Measurements from ENCODE around the gene MRC2.

MRC2 gene

GRCh38 chr17:62615503-62615902 is 12.0 kb upstream of the MRC2 start:
- no peak for DNase-seq

GRCh38 chr17:62616993-62617893 is 10.2 kb upstream of the MRC2 start:
- no peak for DNase-seq

GRCh38 chr17:62617894-62618472 is 9.5 kb upstream of the MRC2 start:
- DNase-seq: no peak

GRCh38 chr17:62618647-62619416 is 8.6 kb upstream of the MRC2 start:
- no peak for DNase-seq

- DNase-seq: no peak
Observed at GRCh38 chr17:62619417-62620155, 7.9 kb upstream of the MRC2 start.

- DNase-seq: no peak
Observed at GRCh38 chr17:62621223-62621622, 6.2 kb upstream of the MRC2 start.

- no peak for DNase-seq
Observed at GRCh38 chr17:62625184-62625869, 2.1 kb upstream of the MRC2 start.

- DNase-seq: no peak
Observed at GRCh38 chr17:62625870-62626200, 1.6 kb upstream of the MRC2 start.

- DNase-seq: peak; percentile 26
Observed at GRCh38 chr17:62626719-62627218, 701 bp upstream of the MRC2 start.

GRCh38 chr17:62627904-62628633 is 599 bp downstream of the MRC2 start:
- DNase-seq: peak; percentile 64

- no peak for DNase-seq
Observed at GRCh38 chr17:62628831-62629555, 1.5 kb downstream of the MRC2 start.

GRCh38 chr17:62629556-62630364 is 2.3 kb downstream of the MRC2 start:
- no peak for DNase-seq

GRCh38 chr17:62630365-62631085 is 3.1 kb downstream of the MRC2 start:
- DNase-seq: no peak

- no peak for DNase-seq
Observed at GRCh38 chr17:62631086-62631935, 3.8 kb downstream of the MRC2 start.

GRCh38 chr17:62631936-62632924 is 4.8 kb downstream of the MRC2 start:
- DNase-seq: no peak

GRCh38 chr17:62637809-62638208 is 10.3 kb downstream of the MRC2 start:
- DNase-seq: no peak

- DNase-seq: no peak
Observed at GRCh38 chr17:62641153-62641552, 13.7 kb downstream of the MRC2 start.
